Lung (tissue), 12 donors: ENCODE results near the gene CHST1. TPM values are rescaled to one million over a fixed set of nuclear protein-coding genes. Genes with fewer than 3 reads are reported as not detected.

Experiments
- ATAC-seq: fragments of 200-7000 bp; cut with Tn5 transposase; one replicate; pipeline ENCODE4 v1.9.1; 2020; ENCODE audit warnings: moderate number of reproducible peaks; ENCODE audit not compliant: insufficient read depth, low FRiP score
- DNase-seq, 3 donors: peaks; one replicate each; pipeline ENCODE4 v3.0.0-alpha.2; 2013 to 2017
- H3K27ac ChIP-seq, 2 donors: one replicate each; pipeline ENCODE4 v1.5.1; 2013; ENCODE audit warnings: mild to moderate bottlenecking in 2 of 2, moderate library complexity in 2 of 2, control low read depth in 1 of 2, inconsistent platforms in 1 of 2, low read depth in 1 of 2, low read length in 1 of 2
- H3K27me3 ChIP-seq, 3 donors: one replicate each; pipeline ENCODE4 v1.5.1; 2013; ENCODE audit warnings: low read length in 2 of 3; ENCODE audit not compliant: control insufficient read depth in 3 of 3, insufficient read depth in 3 of 3
- H3K36me3 ChIP-seq, 4 donors: one replicate each; pipeline ENCODE4 v1.5.1; 2013; ENCODE audit warnings: low read length in 4 of 4, mild to moderate bottlenecking in 1 of 4, moderate library complexity in 1 of 4; ENCODE audit not compliant: control insufficient read depth in 4 of 4, insufficient read depth in 4 of 4
- H3K4me1 ChIP-seq, 5 donors: one replicate each; pipeline ENCODE4 v1.5.1; 2013; ENCODE audit warnings: low read length in 5 of 5, mild to moderate bottlenecking in 2 of 5, moderate library complexity in 1 of 5; ENCODE audit not compliant: control insufficient read depth in 5 of 5, insufficient read depth in 5 of 5
- H3K4me3 ChIP-seq: one replicate; pipeline ENCODE4 v1.5.1; 2013; ENCODE audit warnings: mild to moderate bottlenecking, control low read depth, moderate library complexity
- H3K9ac ChIP-seq, 2 donors: one replicate each; pipeline ENCODE4 v1.5.1; 2013; ENCODE audit warnings: low read length in 2 of 2, control low read depth in 1 of 2; ENCODE audit not compliant: insufficient read depth in 1 of 2
- H3K9me3 ChIP-seq, 4 donors: one replicate each; pipeline ENCODE4 v1.5.1; 2013; ENCODE audit warnings: low read length in 3 of 4, mild to moderate bottlenecking in 1 of 4, moderate library complexity in 1 of 4; ENCODE audit not compliant: control insufficient read depth in 4 of 4, insufficient read depth in 3 of 4
- WGBS, 2 donors: extraction: QIAGEN DNeasy Blood & Tissue Kit; methylation state at CpG; one replicate each; pipeline ENCODE4 v1.1.7; 2013; 5-methylcytosine and 5-hydroxymethylcytosine counted together
- polyA plus RNA-seq, 2 donors: library from polyadenylated mRNA; stranded (reverse); fragments of 200-250 nt; gene quantifications; one replicate each; pipeline ENCODE4 v1.2.1, GENCODE V29; 2013
- total RNA-seq, 2 donors: library from RNA; depleted of rRNA in 1 of 2; stranded (reverse); fragments of >200 nt in 1 of 2; gene quantifications; one replicate each; pipeline ENCODE4 v1.2.1, GENCODE V29; 2014 to 2021
- TF ChIP-seq, protein P1 (sequence below): IDR thresholded peaks from 2 replicates; pipeline ENCODE4 v1.5.1; 2012; ENCODE audit warnings: mild to moderate bottlenecking; ENCODE audit errors: control extremely low read depth, extremely low read depth
- donor health status: control.
- donor health status: control.
- donor health status: Bipolar disorder and iron deficiency.
- donor health status: healthy.
- donor health status: DM: yes; HTN: yes; CAD: no.

The CHST1 gene
- total and polyA plus RNA-seq, 4 donors: 1.7 to 2.4 (median 1.9) TPM

DNA sequence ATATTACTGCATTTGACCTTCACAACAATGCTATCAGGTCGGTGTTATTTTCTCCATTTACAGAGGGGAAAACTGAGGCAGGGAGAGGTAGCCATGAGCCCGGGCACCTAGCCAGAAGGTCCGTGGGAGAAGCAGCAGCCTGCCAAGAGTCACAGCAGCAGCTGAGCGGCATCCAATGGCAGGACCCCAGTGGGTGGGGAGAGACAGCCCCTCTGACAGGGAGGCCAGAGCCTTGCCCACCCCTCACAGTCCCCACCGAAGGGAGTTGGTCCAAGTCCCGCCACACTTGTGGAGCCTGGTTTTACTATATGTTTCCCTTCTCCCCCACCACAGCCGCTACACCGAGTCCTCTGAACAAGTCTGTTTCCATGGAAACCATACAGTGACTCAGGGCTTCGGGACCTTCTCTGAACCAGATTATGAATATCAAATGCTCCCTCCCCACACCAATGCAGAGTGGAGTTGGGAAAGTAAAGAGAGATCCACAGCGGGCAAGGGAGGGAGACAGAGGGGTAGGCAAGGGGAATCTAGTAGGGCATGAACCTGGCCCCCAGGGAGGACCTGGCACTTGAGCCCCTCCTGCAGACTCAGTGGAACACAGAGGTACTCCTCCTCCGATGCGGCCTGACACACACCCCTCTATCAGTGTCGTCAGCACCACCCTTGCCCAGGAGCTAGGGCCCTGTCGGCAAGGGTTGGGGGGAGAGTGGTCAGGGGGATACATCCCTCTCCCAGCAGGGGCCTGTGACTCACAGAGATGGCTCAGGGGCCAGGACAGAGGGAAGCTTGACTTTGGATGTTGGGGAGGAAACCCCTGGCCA is 2.5 kb downstream of the CHST1 start:
- no peaks in the 10 kb centered on the region for H3K36me3 ChIP-seq
- H3K4me1 ChIP-seq: peaks cover 0 to 52% (median 12%) of the 10 kb centered on the region in 5 donors
- H3K27me3 ChIP-seq: peaks cover 0 to 45% (median 25%) of the 10 kb centered on the region in 3 donors
- TF ChIP-seq, protein P1, sequence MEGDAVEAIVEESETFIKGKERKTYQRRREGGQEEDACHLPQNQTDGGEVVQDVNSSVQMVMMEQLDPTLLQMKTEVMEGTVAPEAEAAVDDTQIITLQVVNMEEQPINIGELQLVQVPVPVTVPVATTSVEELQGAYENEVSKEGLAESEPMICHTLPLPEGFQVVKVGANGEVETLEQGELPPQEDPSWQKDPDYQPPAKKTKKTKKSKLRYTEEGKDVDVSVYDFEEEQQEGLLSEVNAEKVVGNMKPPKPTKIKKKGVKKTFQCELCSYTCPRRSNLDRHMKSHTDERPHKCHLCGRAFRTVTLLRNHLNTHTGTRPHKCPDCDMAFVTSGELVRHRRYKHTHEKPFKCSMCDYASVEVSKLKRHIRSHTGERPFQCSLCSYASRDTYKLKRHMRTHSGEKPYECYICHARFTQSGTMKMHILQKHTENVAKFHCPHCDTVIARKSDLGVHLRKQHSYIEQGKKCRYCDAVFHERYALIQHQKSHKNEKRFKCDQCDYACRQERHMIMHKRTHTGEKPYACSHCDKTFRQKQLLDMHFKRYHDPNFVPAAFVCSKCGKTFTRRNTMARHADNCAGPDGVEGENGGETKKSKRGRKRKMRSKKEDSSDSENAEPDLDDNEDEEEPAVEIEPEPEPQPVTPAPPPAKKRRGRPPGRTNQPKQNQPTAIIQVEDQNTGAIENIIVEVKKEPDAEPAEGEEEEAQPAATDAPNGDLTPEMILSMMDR: no peak
- DNase-seq (peak; percentile 79 to 88 (median 83)), ATAC-seq (no peak)
- WGBS, 2 donors: 44 to 47% methylated on average over 14 of the region's 14 CpGs
- no peak overlapping the region for H3K9ac ChIP-seq
- H3K27ac ChIP-seq: no peak overlapping the region
- H3K4me3 ChIP-seq: no peak overlapping the region
- no peaks in the 10 kb centered on the region for H3K9me3 ChIP-seq

DNA sequence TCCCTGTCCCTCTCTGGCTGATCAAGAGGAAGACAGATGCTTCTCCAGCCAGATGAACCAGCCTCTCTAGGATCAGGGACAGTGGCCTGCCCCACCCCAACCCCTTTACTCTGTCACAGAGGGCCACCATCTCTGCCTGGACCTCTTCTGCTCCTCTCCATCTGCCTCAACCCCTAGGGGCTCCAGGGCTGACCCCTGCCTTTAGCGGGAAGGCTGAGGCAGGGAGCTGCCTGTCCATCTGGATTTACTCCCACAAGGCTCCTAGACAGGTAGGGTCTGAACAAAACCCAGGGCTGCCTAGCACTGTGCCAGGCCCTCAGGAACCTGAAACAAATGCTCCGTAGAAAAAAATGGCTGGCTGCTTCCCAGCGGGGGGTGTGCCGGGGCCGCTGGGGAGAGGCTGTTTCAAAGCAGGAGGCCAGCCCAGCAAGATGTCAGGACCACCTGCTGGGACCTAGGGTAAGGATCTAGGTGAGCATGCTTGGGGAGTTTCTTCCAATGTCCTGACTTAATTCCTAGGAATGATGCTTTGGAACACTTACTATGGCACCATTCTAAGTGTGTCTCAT is 3.2 kb downstream of the CHST1 start:
- peaks cover 0 to 43% (median 23%) of the 10 kb centered on the region in 3 donors for H3K27me3 ChIP-seq
- no peak overlapping the region for H3K4me3 ChIP-seq
- WGBS, 2 donors: 52 to 76% methylated on average over 5 of the region's 5 CpGs
- H3K9ac ChIP-seq: no peak overlapping the region
- no peaks in the 10 kb centered on the region for H3K9me3 ChIP-seq
- ATAC-seq (no peak), DNase-seq (peak in 1 of 3 donors; percentile 13)
- TF ChIP-seq, protein P1: no peak
- no peaks in the 10 kb centered on the region for H3K36me3 ChIP-seq
- no peak overlapping the region for H3K27ac ChIP-seq
- peaks cover 0 to 52% (median 12%) of the 10 kb centered on the region in 5 donors for H3K4me1 ChIP-seq

DNA sequence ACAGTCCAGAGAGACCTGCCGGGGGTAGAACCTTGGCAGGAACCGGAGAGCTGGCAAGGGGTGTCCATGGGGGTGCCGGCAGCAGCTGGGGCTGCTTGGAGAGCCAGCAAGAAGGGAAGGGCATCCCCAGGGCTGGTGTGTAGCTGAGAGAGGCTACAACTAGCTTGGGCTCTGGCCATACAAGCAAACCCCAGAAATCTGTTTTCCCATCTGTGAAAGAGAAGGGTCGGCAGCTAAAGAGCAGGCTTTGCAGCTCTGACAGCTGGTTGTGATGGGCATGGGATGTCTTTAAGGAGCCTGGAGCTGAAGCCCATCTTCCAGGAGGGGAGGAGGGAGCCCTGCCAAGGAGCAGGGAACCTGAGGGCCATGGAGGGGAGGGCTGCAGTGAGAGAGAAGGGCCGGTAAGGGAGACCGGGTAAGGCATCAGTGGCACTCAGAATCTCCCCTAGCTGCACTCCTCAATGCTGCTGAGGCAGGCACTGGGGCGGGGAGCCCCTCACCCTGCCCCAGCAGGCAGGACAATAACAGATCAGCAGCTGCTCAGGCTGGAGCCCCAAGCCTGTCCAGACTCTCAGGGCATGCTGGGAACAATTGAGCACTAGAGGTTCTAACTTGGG is 3.9 kb downstream of the CHST1 start:
- no peaks in the 10 kb centered on the region for H3K9me3 ChIP-seq
- H3K27me3 ChIP-seq: peaks cover 0 to 38% (median 18%) of the 10 kb centered on the region in 3 donors
- H3K36me3 ChIP-seq: no peaks in the 10 kb centered on the region
- no peak for DNase-seq
- no peak overlapping the region for H3K27ac ChIP-seq
- H3K9ac ChIP-seq: no peak overlapping the region
- no peak overlapping the region for H3K4me3 ChIP-seq
- ATAC-seq: no peak
- WGBS, 2 donors: 43 to 51% methylated on average over 7 of the region's 7 CpGs
- H3K4me1 ChIP-seq: peaks cover 0 to 52% (median 12%) of the 10 kb centered on the region in 5 donors
- TF ChIP-seq, protein P1: no peak
